Urinary bladder (tissue), 4 donors: ENCODE measurements around the gene RPL35A. TPM values are rescaled to one million over a fixed set of nuclear protein-coding genes. Genes with fewer than 3 reads are reported as not detected.

Experiments
- DNase-seq: peaks from one replicate; pipeline ENCODE4 v3.0.0-alpha.2; 2015; ENCODE audit errors: extremely low spot score
- H3K27ac ChIP-seq: one replicate; pipeline ENCODE4 v1.5.1; 2013; ENCODE audit warnings: low read depth, mild to moderate bottlenecking, moderate library complexity
- H3K36me3 ChIP-seq: one replicate; pipeline ENCODE4 v1.6.1; 2013; ENCODE audit warnings: mild to moderate bottlenecking, moderate library complexity; ENCODE audit not compliant: insufficient read depth
- H3K4me1 ChIP-seq: one replicate; pipeline ENCODE4 v1.6.1; 2013; ENCODE audit warnings: mild to moderate bottlenecking, moderate library complexity; ENCODE audit not compliant: insufficient read depth
- H3K4me3 ChIP-seq: one replicate; pipeline ENCODE4 v1.5.1; 2013; ENCODE audit warnings: low read depth, low read length
- WGBS: extraction: QIAGEN DNeasy Blood & Tissue Kit; methylation state at CpG from one replicate; pipeline ENCODE4 v1.1.7; 2013; 5-methylcytosine and 5-hydroxymethylcytosine counted together
- polyA plus RNA-seq: library from polyadenylated mRNA; stranded (reverse); fragments of 200-250 nt; gene quantifications from one replicate; pipeline ENCODE4 v1.2.3, GENCODE V29; 2013
- small RNA-seq: library from RNA; depleted of rRNA; stranded (forward); fragments of <200 nt; gene quantifications from one replicate; pipeline ENCODE3, GENCODE V24; 2014
- total RNA-seq: library from RNA; depleted of rRNA; stranded (reverse); fragments of >200 nt; gene quantifications from one replicate; pipeline ENCODE4 v1.2.3, GENCODE V29; 2014
- donor health status: healthy with polysubstance abuse.
- donor health status: healthy.

Gene RPL35A
- total and polyA plus RNA-seq, 2 donors: 1,028 to 1,260 TPM

GRCh38 chr3:197996855-197997254, 46.9 kb downstream of the RPL35A start:
- Histone ChIP-seq H3K4me1 (no peaks in the 10 kb centered on the region), H3K27ac (no peak overlapping the region), H3K4me3 (no peak overlapping the region), H3K36me3 (peaks cover 2% of the 10 kb centered on the region)
- DNase-seq: no peak
- WGBS: 80% methylated on average over 5 of the region's 5 CpGs

- H3K27ac ChIP-seq: no peak overlapping the region
- H3K4me1 ChIP-seq: no peaks in the 10 kb centered on the region
- H3K4me3 ChIP-seq: no peak overlapping the region
- H3K36me3 ChIP-seq: peaks cover 2% of the 10 kb centered on the region
- DNase-seq: no peak
- WGBS: 97% methylated on average over 3 of the region's 3 CpGs
Measured at GRCh38 chr3:197997936-197998335, 47.9 kb downstream of the RPL35A start.

Small RNAs within 50 kb of the gene (small RNA-seq; reads per million reads assigned to genes)
- not detected for gene RNU6-621P

Other genes with a start within 250 kb of the RPL35A start
- gene RUBCN, start 213.3 kb upstream of the RPL35A start, total RNA-seq: 7.9 TPM
- 14.6 TPM for gene RUBCN, start 213.3 kb upstream of the RPL35A start, polyA plus RNA-seq
- gene FYTTD1, start 200.3 kb upstream of the RPL35A start, total RNA-seq: 56.4 TPM
- 36.5 TPM for gene FYTTD1, start 200.3 kb upstream of the RPL35A start, polyA plus RNA-seq
- 138 TPM for gene LRCH3, start 158.9 kb upstream of the RPL35A start, total RNA-seq
- 21.1 TPM for gene LRCH3, start 158.9 kb upstream of the RPL35A start, polyA plus RNA-seq
- 13.9 TPM for gene LMLN, start 10.0 kb downstream of the RPL35A start, total RNA-seq
- 2.4 TPM for gene LMLN, start 10.0 kb downstream of the RPL35A start, polyA plus RNA-seq